HG03108 (cell line): ENCODE data around the gene TMEM248.
A peak's percentile ranks its signal among the peaks of the same experiment; 100 is the strongest.
"Not testable (repeated sequence)": the region's sequence is repeated elsewhere in the genome, so short reads cannot be mapped to it uniquely, and the experiment has no call there.

Source experiments
- ATAC-seq: cut with Tn5 transposase; IDR thresholded peaks from one replicate; pipeline ENCODE4 v1.9.1; 2021; ENCODE audit warnings: moderate library complexity; ENCODE audit not compliant: unreplicated experiment

TMEM248 gene

GRCh38 chr7:66948480-66949109, 27.6 kb downstream of the TMEM248 start:
- ATAC-seq: no peak

DNA sequence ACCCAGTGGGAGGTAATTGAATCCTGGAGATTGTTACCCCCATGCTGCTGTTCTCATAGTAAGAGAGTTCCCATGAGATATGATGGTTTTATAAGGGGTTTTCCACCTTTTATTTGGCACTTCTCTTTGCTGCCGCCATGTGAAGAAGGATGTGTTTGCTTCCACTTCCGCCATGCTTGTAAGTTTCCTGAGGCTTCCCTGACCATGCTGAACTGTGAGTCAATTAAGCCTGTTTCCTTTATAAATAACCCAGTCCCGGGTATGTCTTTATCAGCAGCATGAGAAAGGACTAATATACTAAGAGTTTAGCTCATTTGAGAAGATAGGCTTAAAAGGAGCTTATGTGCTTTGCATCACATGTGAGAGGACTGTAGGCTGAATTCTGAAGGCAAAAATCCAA, 29.3 kb downstream of the TMEM248 start:
- ATAC-seq: no peak

GRCh38 chr7:66950763-66951162, 29.7 kb downstream of the TMEM248 start:
- ATAC-seq: no peak

DNA sequence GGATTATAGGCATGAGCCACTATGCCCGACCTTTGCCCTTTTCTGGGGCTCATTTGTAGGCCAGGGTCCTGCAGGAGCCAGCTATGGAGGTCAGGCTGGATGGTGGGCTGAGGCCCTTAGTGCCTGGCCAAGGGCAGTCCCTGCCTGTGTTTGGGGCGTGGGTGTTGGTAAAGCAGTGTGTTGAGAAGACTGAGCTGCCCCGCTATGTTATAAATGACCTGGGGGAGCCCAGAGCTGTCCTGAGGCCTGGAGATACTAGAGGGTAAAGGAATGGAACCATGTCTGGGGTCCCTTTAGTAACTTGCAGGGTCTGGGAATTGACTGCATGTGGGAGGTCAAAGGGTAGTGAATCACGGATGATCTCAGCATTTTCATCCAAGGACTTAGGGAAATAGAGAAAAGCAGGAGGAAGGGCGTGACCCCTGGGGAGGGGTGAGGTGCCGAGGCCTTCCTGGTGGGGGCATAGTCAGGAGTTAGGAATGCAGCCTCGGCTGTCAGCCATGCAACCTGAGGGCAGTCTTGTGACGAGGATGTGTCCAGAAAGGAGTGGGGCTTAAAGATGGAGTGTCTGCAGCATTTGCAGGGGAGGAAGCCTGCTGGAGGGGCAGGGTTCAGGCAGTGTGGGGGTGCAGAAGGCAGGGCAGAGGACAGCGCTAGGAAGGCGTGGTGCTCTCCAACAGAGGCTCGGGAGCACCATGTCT, 31.5 kb downstream of the TMEM248 start:
- ATAC-seq: no peak

GRCh38 chr7:66953044-66953427, 32.0 kb downstream of the TMEM248 start:
- no peak for ATAC-seq

DNA sequence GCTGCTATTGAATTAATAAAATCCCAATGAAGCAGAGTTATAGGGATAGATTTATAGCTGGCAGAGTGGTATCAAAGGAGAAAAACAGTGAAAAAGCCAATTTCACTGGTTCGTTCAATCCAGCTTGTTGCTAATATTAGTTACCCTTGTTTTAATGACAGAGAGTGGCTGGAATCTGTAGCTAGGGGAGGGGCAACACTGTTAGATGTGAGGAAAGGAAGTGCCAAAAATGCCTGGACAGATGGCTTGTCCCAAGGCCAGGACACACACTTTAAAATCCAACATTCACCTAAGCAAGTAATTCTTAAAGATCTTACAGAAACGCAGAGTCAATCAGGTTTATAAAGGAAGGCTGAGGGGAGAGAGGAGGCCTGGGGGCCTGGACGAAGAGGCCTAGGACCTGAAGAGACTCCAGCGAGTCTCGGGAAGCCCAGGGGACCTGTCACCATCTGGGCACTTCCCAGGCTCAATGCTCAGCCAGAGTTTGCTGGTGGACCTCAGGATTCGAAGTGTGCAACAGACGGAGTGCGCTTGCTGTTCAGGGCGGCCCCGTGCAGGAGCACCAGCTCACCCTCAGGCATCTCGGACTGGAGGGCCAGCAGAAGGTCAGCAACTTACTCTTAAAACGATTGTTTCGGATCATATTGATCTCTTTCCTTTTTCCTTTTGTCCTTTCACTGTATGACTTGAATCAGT, 36.7 kb downstream of the TMEM248 start:
- ATAC-seq: no peak

DNA sequence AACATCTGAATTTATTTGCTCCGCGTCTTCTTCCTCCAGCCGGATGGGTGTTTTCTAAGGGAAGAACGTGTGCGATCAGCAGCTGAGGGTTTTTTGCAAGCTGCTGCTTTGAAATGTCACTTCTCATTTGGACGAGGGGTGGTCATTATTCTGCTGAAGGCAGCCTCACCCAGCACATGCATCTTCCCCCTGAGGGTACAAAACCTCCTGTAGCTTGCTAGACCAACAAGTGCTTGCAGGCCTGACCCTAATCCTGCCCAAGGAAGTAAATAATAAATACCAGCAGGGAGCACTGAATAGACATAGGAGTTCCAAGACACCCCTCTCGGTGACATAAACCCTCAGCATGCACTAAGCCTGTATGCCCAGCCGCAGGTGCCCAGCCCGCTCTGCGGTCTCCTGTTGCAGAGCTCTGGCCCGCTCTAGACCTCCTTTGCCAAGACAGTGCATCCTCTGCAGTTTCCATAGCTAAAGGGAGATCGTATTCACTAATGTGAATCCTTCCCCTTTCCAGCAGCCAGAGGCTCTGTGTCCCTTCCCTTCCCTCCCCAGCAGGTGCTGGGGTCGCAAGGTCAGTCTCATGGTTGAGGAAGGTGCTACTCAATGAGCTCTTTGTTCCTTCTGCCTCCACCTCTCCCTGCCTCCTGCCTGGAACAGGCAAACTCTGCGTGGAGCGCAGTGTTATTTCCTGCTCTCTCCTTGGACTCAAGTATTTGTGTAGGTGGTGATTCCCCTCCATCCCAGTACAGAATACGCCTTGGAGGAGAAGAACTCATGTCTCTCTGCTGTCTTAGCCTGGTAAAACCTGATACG, 37.7 kb downstream of the TMEM248 start:
- no peak for ATAC-seq

DNA sequence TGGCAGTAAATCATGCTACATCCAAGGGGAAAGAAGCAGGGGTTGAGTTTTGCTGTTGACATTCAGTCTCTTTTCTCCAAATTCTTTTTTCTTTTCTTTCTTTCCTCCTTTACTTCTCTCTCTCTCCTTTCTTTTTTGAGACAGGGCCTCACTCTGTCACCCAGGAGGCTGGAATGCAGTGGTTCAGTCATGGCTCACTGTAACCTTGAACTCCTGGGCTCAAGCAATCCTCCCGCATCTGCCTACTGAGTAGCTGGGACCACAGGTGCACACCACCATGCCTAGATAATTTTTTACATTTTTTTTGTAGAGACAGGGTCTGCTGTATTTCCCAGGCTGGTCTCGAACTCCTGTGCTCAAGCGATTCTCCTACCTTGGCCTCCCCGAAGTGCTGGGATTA, 39.2 kb downstream of the TMEM248 start:
- ATAC-seq: no peak

GRCh38 chr7:66961096-66961495, 40.1 kb downstream of the TMEM248 start:
- no peak for ATAC-seq

DNA sequence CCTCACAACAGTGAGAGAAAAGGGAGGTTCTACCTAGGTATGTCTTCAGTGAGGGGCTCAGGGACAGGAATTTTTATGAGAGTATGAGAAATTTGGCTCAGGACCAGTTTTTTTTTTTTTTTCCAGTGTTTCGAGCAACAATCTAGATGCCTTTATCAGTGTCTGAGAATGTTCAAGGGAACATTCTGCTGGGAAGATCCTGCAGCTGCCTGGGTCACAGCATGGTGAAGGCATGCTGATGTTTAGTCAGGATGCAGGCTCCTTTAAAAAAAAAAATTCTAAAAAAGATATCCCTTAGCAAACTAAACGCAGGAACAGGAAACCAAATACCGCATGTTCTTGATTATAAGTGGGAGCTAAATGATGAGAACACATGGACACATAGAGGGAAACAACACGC, 43.4 kb downstream of the TMEM248 start:
- ATAC-seq: no peak

- ATAC-seq: no peak
Measured at GRCh38 chr7:66967029-66967428, 46.0 kb downstream of the TMEM248 start.

- ATAC-seq: not testable (repeated sequence)
Measured at GRCh38 chr7:66969001-66969400, 48.0 kb downstream of the TMEM248 start.

GRCh38 chr7:66970310-66970709, 49.3 kb downstream of the TMEM248 start:
- ATAC-seq: no peak

DNA sequence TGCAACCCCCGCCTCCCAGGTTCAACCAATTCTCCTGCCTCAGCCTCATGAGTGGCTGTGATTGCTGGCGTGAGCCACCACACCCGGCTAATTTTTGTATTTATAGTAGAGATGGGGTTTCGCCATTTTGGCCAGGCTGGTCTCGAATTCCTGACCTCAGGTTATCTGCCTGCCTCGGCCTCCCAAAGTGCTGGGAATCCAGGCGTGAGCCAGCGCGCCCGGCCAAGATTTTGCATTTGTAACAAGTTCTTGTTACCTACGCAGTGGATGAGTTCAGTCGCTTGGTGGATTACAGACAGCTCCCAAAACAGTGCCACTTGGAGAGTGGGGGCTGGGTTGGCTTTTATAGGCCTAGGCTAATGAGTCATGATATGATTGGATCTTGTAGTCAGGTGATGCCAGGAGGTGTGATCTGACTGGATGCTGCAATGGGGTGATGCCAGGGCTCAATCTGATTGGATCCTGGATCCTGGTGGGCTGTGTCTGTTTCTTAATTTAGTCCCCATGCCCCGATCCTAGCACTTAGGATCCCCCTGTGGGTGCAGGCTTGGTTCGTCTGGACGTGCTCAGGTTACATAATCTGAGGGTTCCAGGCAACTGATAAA, 54.1 kb downstream of the TMEM248 start:
- ATAC-seq: no peak

- ATAC-seq: not testable (repeated sequence)
Measured at GRCh38 chr7:66978312-66978711, 57.3 kb downstream of the TMEM248 start.

DNA sequence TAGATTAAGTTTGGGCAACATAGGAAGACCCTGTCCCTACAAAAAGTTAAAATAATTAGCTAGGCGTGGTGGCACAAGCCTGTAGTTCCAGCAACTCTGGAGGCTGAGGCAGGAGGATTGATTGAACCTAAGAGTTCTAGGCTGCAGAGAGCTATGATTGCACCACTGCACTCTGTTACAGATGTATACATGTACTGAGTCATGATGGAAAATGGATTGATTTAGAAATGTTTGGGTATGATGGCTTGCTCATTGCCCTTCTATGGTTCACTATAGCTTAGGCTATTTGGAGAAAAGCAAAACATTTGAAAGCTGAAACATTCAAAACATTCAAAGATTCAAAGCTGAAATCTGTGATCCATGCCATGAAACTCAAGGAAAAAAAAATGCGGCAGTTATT, 58.0 kb downstream of the TMEM248 start:
- ATAC-seq: not testable (repeated sequence)

GRCh38 chr7:66980336-66980735, 59.3 kb downstream of the TMEM248 start:
- not testable (repeated sequence) for ATAC-seq

GRCh38 chr7:66989552-66989951, 68.5 kb downstream of the TMEM248 start:
- not testable (repeated sequence) for ATAC-seq

DNA sequence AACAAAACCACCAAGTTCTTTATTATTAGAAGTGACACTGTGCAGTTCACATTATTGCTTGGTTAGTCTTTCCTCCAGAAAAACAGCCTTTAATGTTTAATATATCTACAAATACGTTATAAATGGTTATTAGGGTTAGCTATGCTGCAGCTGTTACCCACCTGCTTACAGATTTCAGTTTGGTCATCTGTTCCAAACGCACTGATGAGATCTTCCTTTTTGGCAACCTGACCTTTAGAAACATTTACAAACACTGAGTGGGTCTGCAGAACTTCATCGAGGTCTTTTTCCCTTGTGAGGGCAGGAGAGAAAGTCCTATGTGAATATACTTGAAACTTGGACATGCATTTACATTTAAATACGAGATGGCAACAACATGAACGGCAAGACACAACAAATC, 73.0 kb downstream of the TMEM248 start:
- ATAC-seq: not testable (repeated sequence)

DNA sequence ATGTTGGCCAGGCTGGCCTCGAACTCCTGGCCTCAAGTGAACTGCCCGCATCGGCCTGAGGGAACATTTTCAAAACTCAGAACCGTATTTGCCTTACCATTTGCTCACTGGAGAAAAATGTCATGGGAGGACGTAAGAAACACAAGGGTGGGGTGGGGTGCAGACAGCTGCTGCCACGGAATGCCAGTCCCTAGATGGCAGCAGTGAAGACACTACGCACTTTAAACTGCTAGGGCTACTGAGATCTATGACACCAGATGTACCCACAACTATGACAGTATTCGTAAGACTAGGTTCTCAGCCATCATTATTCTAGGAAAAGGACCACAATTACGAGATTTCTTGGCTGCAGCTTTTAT, 73.6 kb downstream of the TMEM248 start:
- peak; percentile 31 for ATAC-seq
